IMR-90 (cell line): Measurements from ENCODE around the gene FMO4. TPM values are rescaled to one million over a fixed set of nuclear protein-coding genes. Genes with fewer than 3 reads are reported as not detected.

ENCODE experiments used
- ATAC-seq: fragments of 200-7000 bp; cut with Tn5 transposase; 2 replicates; pipeline ENCODE4 v1.9.1; 2020; ENCODE audit warnings: low read depth, mild to moderate bottlenecking, moderate library complexity
- BruUV-seq: library from RNA; stranded (reverse); fragments of 400-500 nt; replicated peaks from 2 replicates; lab custom pipeline; 2021; lab: Mats Ljungman, UMichigan
- CTCF ChIA-PET: fragments of 300-600 bp; formaldehyde crosslinking; extraction: SDS; loops from one replicate; lab custom pipeline; 2021; ENCODE audit warnings: antibody characterized with exemption; lab: Yijun Ruan, JAX
- POLR2A ChIA-PET: fragments of 300-600 bp; sonication (Branson Sonifier 250); formaldehyde crosslinking; loops from one replicate; lab custom pipeline; 2022; ENCODE audit warnings: antibody characterized with exemption; ENCODE audit not compliant: unreplicated experiment; lab: Charles Lee
- DNase-seq: peaks from one replicate; pipeline ENCODE4 v3.0.0; 2013
- H2AFZ ChIP-seq: replicated peaks from 2 replicates; pipeline ENCODE3; 2013; ENCODE audit warnings: low read length, mild to moderate bottlenecking; ENCODE audit not compliant: poor library complexity
- H2AK5ac ChIP-seq: 2 replicates; pipeline ENCODE4 v1.6.1; 2013; ENCODE audit warnings: low read depth, low read length, inconsistent platforms
- H2AK9ac ChIP-seq: replicated peaks from 2 replicates; pipeline ENCODE3; 2013; ENCODE audit warnings: mild to moderate bottlenecking, low read depth, low read length, moderate library complexity; ENCODE audit not compliant: poor library complexity
- H2BK120ac ChIP-seq: 2 replicates; pipeline ENCODE4 v1.6.1; 2013; ENCODE audit warnings: low read depth, low read length, inconsistent platforms
- H2BK15ac ChIP-seq: 3 replicates; pipeline ENCODE4 v1.6.1; 2013; ENCODE audit warnings: low read depth, low read length, inconsistent platforms
- H2BK20ac ChIP-seq: 2 replicates; pipeline ENCODE4 v1.6.1; 2013; ENCODE audit warnings: low read depth, mild to moderate bottlenecking, inconsistent platforms, low read length, moderate library complexity
- H2BK5ac ChIP-seq: 2 replicates; pipeline ENCODE4 v1.6.1; 2013; ENCODE audit warnings: mild to moderate bottlenecking, low read depth, low read length, inconsistent platforms; ENCODE audit not compliant: poor library complexity, severe bottlenecking
- H3K14ac ChIP-seq: replicated peaks from 2 replicates; pipeline ENCODE4 v1.6.1; 2013; ENCODE audit warnings: low read depth, low read length, inconsistent platforms
- H3K18ac ChIP-seq: 2 replicates; pipeline ENCODE4 v1.6.1; 2013; ENCODE audit warnings: low read depth, low read length, control low read depth
- H3K23ac ChIP-seq: 2 replicates; pipeline ENCODE4 v1.6.1; 2013; ENCODE audit warnings: low read depth, low read length, inconsistent platforms
- H3K27ac ChIP-seq: 2 replicates; pipeline ENCODE4 v1.5.1; 2013; ENCODE audit warnings: mild to moderate bottlenecking, control low read depth, low read length; ENCODE audit not compliant: insufficient read depth
- H3K27me3 ChIP-seq: 2 replicates; pipeline ENCODE4 v1.6.1; 2013; ENCODE audit warnings: low read length; ENCODE audit not compliant: control insufficient read depth, insufficient read depth
- H3K36me3 ChIP-seq: 2 replicates; pipeline ENCODE4 v1.6.1; 2013; ENCODE audit warnings: low read length, mixed read lengths; ENCODE audit not compliant: control insufficient read depth, insufficient read depth
- H3K4ac ChIP-seq: 2 replicates; pipeline ENCODE4 v1.6.1; 2013; ENCODE audit warnings: low read depth, low read length, inconsistent platforms
- H3K4me1 ChIP-seq: 2 replicates; pipeline ENCODE4 v1.6.1; 2013; ENCODE audit warnings: low read length, mixed read lengths; ENCODE audit not compliant: control insufficient read depth, insufficient read depth
- H3K4me2 ChIP-seq: 2 replicates; pipeline ENCODE4 v1.6.1; 2013; ENCODE audit warnings: low read depth, mild to moderate bottlenecking, control low read depth, low read length, moderate library complexity
- H3K4me3 ChIP-seq: 2 replicates; pipeline ENCODE4 v1.5.1; 2013; ENCODE audit warnings: low read depth, mild to moderate bottlenecking, control low read depth, low read length, moderate library complexity; ENCODE audit not compliant: insufficient read depth
- H3K56ac ChIP-seq: 2 replicates; pipeline ENCODE4 v1.6.1; 2013; ENCODE audit warnings: low read length, inconsistent platforms; ENCODE audit not compliant: insufficient read depth; ENCODE audit errors: extremely low read depth
- H3K79me1 ChIP-seq, 2 experiments: 2 replicates each; pipeline ENCODE4 v1.6.1; 2013; ENCODE audit warnings: low read length in 2 of 2, inconsistent platforms in 1 of 2, low read depth in 1 of 2
- H3K9ac ChIP-seq: 2 replicates; pipeline ENCODE4 v1.6.1; 2013; ENCODE audit warnings: low read depth, low read length, control low read depth
- H3K9me1 ChIP-seq: 2 replicates; pipeline ENCODE4 v1.6.1; 2013; ENCODE audit warnings: low read length, inconsistent platforms; ENCODE audit not compliant: insufficient read depth
- H3K9me3 ChIP-seq: 2 replicates; pipeline ENCODE4 v1.6.1; 2013; ENCODE audit warnings: low read length; ENCODE audit not compliant: control insufficient read depth, insufficient read depth
- H4K20me1 ChIP-seq: 2 replicates; pipeline ENCODE4 v1.6.1; 2013; ENCODE audit warnings: low read length, inconsistent platforms; ENCODE audit not compliant: insufficient read depth
- H4K5ac ChIP-seq: 2 replicates; pipeline ENCODE4 v1.6.1; 2013; ENCODE audit warnings: mild to moderate bottlenecking, low read depth, low read length, control low read depth
- H4K8ac ChIP-seq, 2 experiments: 2 replicates each; pipeline ENCODE4 v1.6.1; 2013; ENCODE audit warnings: low read depth in 2 of 2, low read length in 2 of 2, control low read depth in 1 of 2, inconsistent platforms in 1 of 2
- H4K91ac ChIP-seq: 2 replicates; pipeline ENCODE4 v1.6.1; 2013; ENCODE audit warnings: low read depth, low read length, inconsistent platforms; ENCODE audit not compliant: insufficient read depth
- BHLHE40 ChIP-seq: fragments of 150-350 bp; IDR thresholded peaks from 2 replicates; pipeline ENCODE4 v1.6.1; 2016; ENCODE audit warnings: mild to moderate bottlenecking, low read depth, low read length
- CEBPB ChIP-seq: IDR thresholded peaks from 2 replicates; pipeline ENCODE4 v1.6.1; 2012; ENCODE audit warnings: low read depth, low read length, improper control_type of control experiment
- CHD1 ChIP-seq: IDR thresholded peaks from 2 replicates; pipeline ENCODE4 v1.6.1; 2012; ENCODE audit warnings: low read depth, low read length, improper control_type of control experiment
- CTCF ChIP-seq: conservative IDR thresholded peaks from 2 replicates; pipeline ENCODE4 v1.5.1; 2012; ENCODE audit warnings: mild to moderate bottlenecking, low read depth, low read length, improper control_type of control experiment
- ELK1 ChIP-seq: fragments of 150-350 bp; IDR thresholded peaks from 2 replicates; pipeline ENCODE4 v1.6.1; 2016; ENCODE audit warnings: low read depth, mild to moderate bottlenecking, low read length, moderate library complexity, borderline replicate concordance
- FOS ChIP-seq: fragments of 150-350 bp; IDR thresholded peaks from 2 replicates; pipeline ENCODE4 v1.6.1; 2016; ENCODE audit warnings: low read depth, low read length
- MAFK ChIP-seq: IDR thresholded peaks from 2 replicates; pipeline ENCODE4 v1.6.1; 2012; ENCODE audit warnings: low read depth, low read length, improper control_type of control experiment
- MAZ ChIP-seq: IDR thresholded peaks from 2 replicates; pipeline ENCODE4 v1.6.1; 2012; ENCODE audit warnings: low read depth, mild to moderate bottlenecking, low read length, improper control_type of control experiment, moderate library complexity, borderline replicate concordance
- MXI1 ChIP-seq: IDR thresholded peaks from 2 replicates; pipeline ENCODE4 v1.6.1; 2012; ENCODE audit warnings: low read depth, mild to moderate bottlenecking, low read length, moderate library complexity, borderline replicate concordance
- NFE2L2 ChIP-seq: fragments of 150-350 bp; IDR thresholded peaks from 2 replicates; pipeline ENCODE4 v1.6.1; 2016; ENCODE audit warnings: low read depth, mild to moderate bottlenecking, low read length
- POLR2A ChIP-seq: IDR thresholded peaks from 2 replicates; pipeline ENCODE4 v1.6.1; 2012; ENCODE audit warnings: mild to moderate bottlenecking, low read depth, low read length
- RAD21 ChIP-seq: IDR thresholded peaks from 2 replicates; pipeline ENCODE4 v1.6.1; 2012; ENCODE audit warnings: low read length, improper control_type of control experiment
- RCOR1 ChIP-seq: IDR thresholded peaks from 2 replicates; pipeline ENCODE4 v1.6.1; 2012; ENCODE audit warnings: mild to moderate bottlenecking, low read length, improper control_type of control experiment; ENCODE audit not compliant: insufficient replicate concordance
- RFX5 ChIP-seq: IDR thresholded peaks from 2 replicates; pipeline ENCODE4 v1.8.0; 2012; ENCODE audit warnings: low read depth, mild to moderate bottlenecking, low read length, moderate library complexity
- SMC3 ChIP-seq: fragments of 150-350 bp; IDR thresholded peaks from 2 replicates; pipeline ENCODE4 v1.6.1; 2016; ENCODE audit warnings: low read depth, mild to moderate bottlenecking, antibody characterized with exemption, low read length, moderate library complexity
- USF2 ChIP-seq: fragments of 150-350 bp; IDR thresholded peaks from 2 replicates; pipeline ENCODE4 v1.6.1; 2017; ENCODE audit warnings: mild to moderate bottlenecking, antibody characterized with exemption, low read length, low read depth
- WGBS, 2 experiments: methylation state at CpG; one replicate each; pipeline versions ENCODE4 v1.1.5 to v1.1.7; 2013; ENCODE audit warnings: missing lambda C conversion rate in 2 of 2; ENCODE audit not compliant: insufficient read length in 1 of 2; ENCODE audit errors: extremely low coverage in 2 of 2; 5-methylcytosine and 5-hydroxymethylcytosine counted together
- dilution Hi-C: fragments of 300-500 bp; cut with HindIII; formaldehyde crosslinking; loops from one replicate; pipeline ENCODE4 v1.14.3; 2018; ENCODE audit warnings: low sequenced_read_pairs; ENCODE audit not compliant: unreplicated experiment
- in situ Hi-C: fragments of 300-500 bp; cut with MboI; formaldehyde crosslinking; loops from 3 replicates; pipeline ENCODE4 v1.14.3; 2019; ENCODE audit warnings: low sequenced_read_pairs, inconsistent platforms, mixed read lengths
- intact Hi-C: fragments of 100-400 bp; cut with micrococcal nuclease; formaldehyde crosslinking; loops from 2 replicates; pipeline ENCODE4 v1.10.0; 2022
- polyA plus RNA-seq, 3 experiments: library from polyadenylated mRNA; depleted of rRNA; stranded (reverse); fragments of >200 nt; gene quantifications; 2 replicates each; pipeline ENCODE4 v1.2.3, GENCODE V29; 2012; ENCODE audit warnings: low replicate concordance in 1 of 3
- total RNA-seq: library from RNA; depleted of rRNA; stranded (reverse); fragments of >200 nt; gene quantifications from 2 replicates; pipeline ENCODE4 v1.2.3, GENCODE V29; 2012

The FMO4 gene
- total and polyA plus RNA-seq, 2 of the 4 experiments (the other 2 are of a cell fraction) = 0.36 to 0.55 TPM

- no TSS peak for BruUV-seq
- no peaks in the 10 kb centered on the region for H3K9me1 ChIP-seq
- 14% methylated on average over 2 of the region's 4 CpGs; no CpG with 5 or more reads in 1 of the 2 experiments for WGBS, 2 experiments
- no peak for DNase-seq
- in situ Hi-C loops = no loop called here
- H4K8ac ChIP-seq = no peak overlapping the region
- H3K27me3 ChIP-seq = no peaks in the 10 kb centered on the region
- H2AFZ ChIP-seq = no peak overlapping the region
- H4K20me1 ChIP-seq = no peaks in the 10 kb centered on the region
- no peak overlapping the region for H2BK120ac ChIP-seq
- no peak overlapping the region for H2BK5ac ChIP-seq
- dilution Hi-C loops = no loop called here
- H3K27ac ChIP-seq = no peak overlapping the region
- H4K91ac ChIP-seq = no peak overlapping the region
- no peaks in the 10 kb centered on the region for H3K79me1 ChIP-seq
- H3K36me3 ChIP-seq = no peaks in the 10 kb centered on the region
- intact Hi-C loops = no loop called here
- CTCF ChIA-PET = no interaction called here
- H3K4me3 ChIP-seq = no peak overlapping the region
- H2AK9ac ChIP-seq = no peak overlapping the region
- H3K4me2 ChIP-seq = no peak overlapping the region
- ATAC-seq = no peak
- POLR2A ChIA-PET = no interaction called here
- no peak overlapping the region for H2BK15ac ChIP-seq
- no peak overlapping the region for H3K56ac ChIP-seq
- no peak overlapping the region for H2AK5ac ChIP-seq
- H3K23ac ChIP-seq = no peak overlapping the region
- no peak overlapping the region for H3K18ac ChIP-seq
- H3K9me3 ChIP-seq = no peaks in the 10 kb centered on the region
- H3K14ac ChIP-seq = no peak overlapping the region
- no peaks in the 10 kb centered on the region for H3K4me1 ChIP-seq
- H2BK20ac ChIP-seq = no peak overlapping the region
- no peak overlapping the region for H3K9ac ChIP-seq
- H3K4ac ChIP-seq = no peak overlapping the region
- no peak overlapping the region for H4K5ac ChIP-seq
- TF ChIP-seq RCOR1 (no peak), CTCF (no peak), CEBPB (no peak), BHLHE40 (no peak), MAZ (no peak), MAFK (no peak), ELK1 (no peak), SMC3 (no peak), NFE2L2 (no peak), USF2 (no peak), RFX5 (no peak), MXI1 (no peak), FOS (no peak), POLR2A (no peak), RAD21 (no peak), CHD1 (no peak)
Measured at GRCh38 chr1:171357179-171357578, 43.2 kb downstream of the FMO4 start.
